H1 (cell line): Measurements from ENCODE around the gene KRT85. TPM values are rescaled to one million over a fixed set of nuclear protein-coding genes. Genes with fewer than 3 reads are reported as not detected.

Source experiments
- ASH2L ChIP-seq: fragments of 200-600, 300-600 bp; sonication (generic); IDR thresholded peaks from one replicate; pipeline ENCODE4 v1.7.1; 2017; ENCODE audit warnings: low read length
- CHD1 ChIP-seq: IDR thresholded peaks from 2 replicates; pipeline ENCODE4 v1.6.1; 2012; ENCODE audit warnings: low read depth, low read length, improper control_type of control experiment
- E2F6 ChIP-seq: IDR thresholded peaks from 2 replicates; pipeline ENCODE4 v1.6.1; 2012; ENCODE audit warnings: inconsistent platforms
- GABPA ChIP-seq: IDR thresholded peaks from 2 replicates; pipeline ENCODE4 v1.6.1; 2011; ENCODE audit warnings: mild to moderate bottlenecking, low read length, moderate library complexity, borderline replicate concordance; ENCODE audit not compliant: insufficient read depth
- NRF1 ChIP-seq: IDR thresholded peaks from 2 replicates; pipeline ENCODE4 v1.6.1; 2011; ENCODE audit warnings: mild to moderate bottlenecking, low read depth, low read length, improper control_type of control experiment
- polyA plus RNA-seq, 7 experiments: library from polyadenylated mRNA; depleted of rRNA in 3 of 7; stranded (reverse) in 5 of 7; unstranded in 2 of 7; fragments of >200 nt in 5 of 7; fragments of 200-250 nt in 2 of 7; gene quantifications; 1 replicate in 5 of 7; 2 replicates in 1 of 7; 4 replicates in 1 of 7; pipeline versions ENCODE4 v1.2.1 to v1.2.3, GENCODE V29; 2011 to 2013; ENCODE audit warnings: missing spikeins in 2 of 7, mixed read lengths in 2 of 7
- total RNA-seq: library from RNA; stranded (reverse); fragmentation: NEBNext Ultra II Directional; extraction: Animal tissue kit (Norgen Biotek cat#: 25700); gene quantifications from 2 replicates; pipeline ENCODE4 v1.2.1, GENCODE V29; 2021

The KRT85 gene
- total and polyA plus RNA-seq, 2 of the 8 experiments (the other 6 are each of a cell fraction or from before 2014, with no cell fraction given): not detected

- TF ChIP-seq GABPA (no peak), CHD1 (no peak), ASH2L (no peak), NRF1 (no peak), E2F6 (no peak)
Observed at GRCh38 chr12:52354200-52354599, 13.1 kb downstream of the KRT85 start (continued).
